GM19240 (cell line): ENCODE results near the gene NFATC4.
"Not testable (repeated sequence)": the region's sequence is repeated elsewhere in the genome, so short reads cannot be mapped to it uniquely, and the experiment has no call there.

ENCODE experiments used
- DNase-seq: peaks from one replicate; pipeline ENCODE4 v3.0.0; 2011; ENCODE audit warnings: low spot score; ENCODE audit not compliant: insufficient read length

Gene NFATC4

DNA sequence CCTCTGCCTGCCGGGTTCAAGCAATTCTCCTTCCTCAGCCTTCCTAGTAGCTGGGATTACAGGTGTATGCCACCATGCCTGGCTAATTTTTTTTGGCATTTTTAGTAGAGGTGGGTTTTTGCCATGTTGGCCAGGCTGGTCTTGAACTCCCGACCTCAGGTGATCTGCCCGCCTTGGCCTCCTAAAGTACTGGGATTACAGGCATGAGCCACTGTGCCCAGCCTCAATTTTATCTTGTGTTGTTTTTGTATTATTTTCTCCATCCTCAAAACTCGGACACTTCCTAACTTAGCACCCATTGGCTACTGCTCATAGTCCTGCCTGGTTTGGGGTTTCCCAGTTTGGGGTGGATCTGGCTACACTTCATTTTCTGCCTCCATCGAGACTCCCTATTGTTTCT lies 19.6 kb downstream of the NFATC4 start:
- not testable (repeated sequence) for DNase-seq

- DNase-seq = no peak
Measured at GRCh38 chr14:24388474-24389179, 20.6 kb downstream of the NFATC4 start.

- no peak for DNase-seq
Measured at GRCh38 chr14:24389226-24389848, 21.4 kb downstream of the NFATC4 start.

GRCh38 chr14:24390701-24391468 lies 22.9 kb downstream of the NFATC4 start:
- DNase-seq = no peak

GRCh38 chr14:24392325-24393091 lies 24.5 kb downstream of the NFATC4 start:
- DNase-seq = no peak

- DNase-seq = no peak
Measured at GRCh38 chr14:24394275-24394674, 26.3 kb downstream of the NFATC4 start.

DNA sequence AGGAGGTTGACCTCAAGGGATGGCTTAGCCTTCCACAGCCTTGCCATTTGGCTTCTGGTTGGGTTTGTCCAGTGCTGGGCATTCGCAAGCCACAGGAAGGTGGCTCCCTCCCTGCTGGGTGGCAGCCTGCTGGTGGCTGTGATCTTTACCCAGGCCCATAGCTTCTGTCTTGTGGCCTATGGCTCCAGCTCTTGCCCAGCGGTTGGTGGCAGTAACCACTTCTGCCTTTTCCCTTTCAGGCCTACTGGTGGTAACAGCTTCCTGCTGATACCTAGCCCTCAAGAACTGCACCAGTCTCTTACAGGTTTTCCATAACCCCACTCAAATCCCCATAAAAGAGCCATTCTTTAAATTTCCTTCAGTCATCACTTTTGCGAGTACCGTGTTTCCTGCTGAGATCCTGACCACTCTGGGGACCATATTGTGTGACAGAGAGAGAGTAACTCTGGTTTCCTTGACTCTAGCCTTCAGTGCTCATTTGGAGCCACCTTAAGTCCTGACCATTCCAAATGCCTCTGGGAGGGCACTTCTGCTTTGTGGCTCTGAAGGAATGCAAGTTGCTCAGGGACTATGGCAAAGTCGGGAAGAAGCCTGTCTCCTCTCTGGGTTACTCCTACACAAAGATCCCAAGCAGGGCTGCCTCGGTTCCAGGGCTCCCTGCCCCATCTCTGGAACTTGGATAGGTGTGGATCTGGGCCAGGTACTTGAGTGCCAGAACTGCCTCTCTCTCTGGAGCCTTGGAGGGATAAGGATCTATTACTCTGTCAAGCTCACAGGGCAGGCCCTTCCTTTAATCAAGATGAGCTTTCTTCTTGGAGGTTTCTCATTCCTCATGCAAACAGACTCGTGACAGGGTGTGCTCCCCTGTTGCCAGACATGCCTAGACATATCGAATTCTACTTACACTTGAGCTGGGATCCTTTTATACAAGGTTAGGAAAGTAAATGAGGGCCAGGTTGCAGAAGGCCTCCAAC lies 27.9 kb downstream of the NFATC4 start:
- DNase-seq = no peak

- DNase-seq = no peak
Measured at GRCh38 chr14:24397639-24398292, 29.8 kb downstream of the NFATC4 start.

- DNase-seq = no peak
Measured at GRCh38 chr14:24398293-24398652, 30.3 kb downstream of the NFATC4 start.

- DNase-seq = no peak
Measured at GRCh38 chr14:24398653-24399446, 30.9 kb downstream of the NFATC4 start, which contains the start of gene NYNRIN. Gene NYNRIN (plus strand): TSS chr14:24399003. CDS start chr14:24399247, 244 bp downstream.

DNA sequence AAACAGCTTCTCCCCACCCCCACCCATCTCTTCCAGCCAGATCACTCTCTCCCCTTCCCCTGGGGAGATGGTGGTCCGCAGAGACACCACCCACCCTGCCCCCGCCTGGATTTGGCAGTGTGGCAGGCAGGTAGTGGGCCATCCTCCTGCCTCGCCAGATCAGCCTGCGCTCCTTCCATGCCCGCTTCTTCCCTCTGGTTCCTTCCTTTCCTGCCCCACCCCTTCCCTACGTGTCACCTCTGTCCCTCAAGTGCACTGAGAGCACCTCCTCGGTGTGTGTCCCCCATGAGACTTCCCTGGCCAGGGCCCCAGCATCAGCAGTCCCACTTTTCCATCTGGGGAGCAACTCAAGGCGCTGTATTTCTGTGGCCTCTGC lies 31.5 kb downstream of the NFATC4 start:
- DNase-seq = no peak

GRCh38 chr14:24399999-24400718 lies 32.2 kb downstream of the NFATC4 start:
- DNase-seq = no peak

DNA sequence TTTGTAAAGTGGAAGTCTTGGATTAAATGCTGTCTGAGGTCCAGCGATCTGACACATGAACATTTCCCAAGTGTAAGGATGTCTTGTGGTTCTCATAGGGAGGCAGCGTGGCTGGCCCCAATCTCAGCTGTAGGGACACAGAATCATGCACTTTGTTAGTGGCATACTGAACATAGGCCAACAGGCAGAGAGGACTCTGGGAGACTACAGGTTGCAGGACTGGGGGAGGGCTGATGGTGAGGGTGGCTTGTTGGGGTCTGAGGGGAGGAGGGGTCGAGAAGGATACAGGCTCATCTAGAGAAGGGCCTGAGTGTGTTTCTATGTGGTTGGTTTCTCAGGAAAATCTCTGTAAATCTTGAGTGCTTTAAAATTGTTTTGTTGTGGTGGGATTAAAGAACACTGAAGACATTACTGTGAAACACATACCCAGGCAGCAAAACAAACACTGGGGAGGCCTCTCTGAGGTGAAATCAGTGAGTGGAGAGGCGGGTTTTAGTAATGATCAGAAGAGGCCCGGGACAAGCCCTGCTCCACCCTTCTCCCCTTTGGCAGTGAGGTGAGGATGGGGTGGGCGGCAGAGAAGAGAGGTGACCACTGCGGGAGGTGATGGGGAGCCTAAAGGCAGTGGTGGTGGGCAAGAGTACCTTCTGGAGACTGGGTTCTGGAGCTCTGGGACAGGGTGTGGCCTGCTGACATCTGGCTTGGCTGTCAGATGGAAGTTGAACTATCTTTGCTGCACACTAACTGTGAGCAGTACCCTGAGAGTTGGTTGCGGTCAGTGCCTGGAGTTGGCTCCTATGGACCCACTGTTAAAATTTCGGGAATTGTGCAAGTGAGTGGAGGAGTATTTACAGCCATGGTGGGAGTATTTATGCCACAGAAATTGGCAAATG lies 34.1 kb downstream of the NFATC4 start:
- DNase-seq = no peak

- no peak for DNase-seq
Measured at GRCh38 chr14:24403294-24403998, 35.5 kb downstream of the NFATC4 start.

DNA sequence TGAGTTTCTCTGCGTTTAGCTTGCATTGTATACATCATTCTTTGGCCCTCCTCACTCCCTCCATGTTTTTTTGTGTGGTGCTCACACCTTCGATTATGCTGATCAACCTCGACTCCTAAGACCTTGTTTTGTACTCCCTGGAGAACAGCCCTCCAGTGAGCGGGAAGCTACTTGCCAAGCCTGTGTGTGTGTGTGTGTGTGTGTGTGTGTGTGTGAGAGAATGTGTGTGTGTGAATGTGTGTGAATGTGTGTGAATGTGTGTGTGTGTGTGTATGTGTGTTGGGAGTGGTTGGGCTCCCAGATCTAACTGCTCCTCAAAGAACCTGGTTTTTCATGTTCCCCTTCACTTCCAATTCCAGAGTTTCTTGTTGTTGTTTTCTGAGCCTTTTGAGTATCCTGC lies 36.8 kb downstream of the NFATC4 start:
- no peak for DNase-seq

- no peak for DNase-seq
Measured at GRCh38 chr14:24406416-24406815, 38.4 kb downstream of the NFATC4 start.
